Camera-type eye (tissue), 1 donor: ENCODE data around the gene LAT. TPM values are rescaled to one million over a fixed set of nuclear protein-coding genes. Genes with fewer than 3 reads are reported as not detected.

Experiments used
- total RNA-seq: library from RNA; depleted of rRNA; stranded (reverse); fragments of >200 nt; gene quantifications from one replicate; pipeline ENCODE4 v1.2.3, GENCODE V29; 2014

Gene LAT
- total RNA-seq = 2.9 TPM

DNA sequence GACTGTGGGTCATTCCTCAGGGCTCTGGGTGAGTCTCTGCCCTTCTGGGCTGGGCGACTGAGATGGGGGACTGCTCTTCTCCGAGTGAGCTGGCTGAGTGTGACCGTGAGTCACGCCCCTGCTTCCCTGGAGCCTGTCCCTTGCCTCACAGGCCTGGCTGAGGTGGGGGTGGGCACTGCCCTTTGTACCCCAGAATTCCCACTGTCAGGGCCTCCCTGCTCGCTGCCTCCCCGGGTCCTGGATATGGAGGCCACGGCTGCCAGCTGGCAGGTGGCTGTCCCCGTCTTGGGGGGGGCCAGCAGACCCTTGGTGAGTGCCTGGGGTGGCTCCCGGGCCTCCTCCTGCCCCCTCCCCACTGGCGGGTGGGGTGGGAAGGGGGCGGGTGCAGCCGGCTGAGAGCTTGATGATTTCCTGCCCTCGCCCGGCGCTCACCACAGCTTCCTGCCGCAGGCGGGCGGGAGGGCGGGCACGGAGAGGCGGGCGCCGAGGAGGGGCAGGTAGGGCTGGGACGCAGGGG lies at the start of gene LAT:
Gene LAT, plus strand, starts transcription at position 434 of the 517 bp plus-strand sequence. CDS start 366 bp downstream, outside the sequence.

GRCh38 chr16:28950648-28951409 lies 34.0 kb upstream of the LAT start, which contains the start of gene NFATC2IP:
NFATC2IP (plus strand) TSS chr16:28950937; CDS start chr16:28951012, 75 bp downstream.

DNA sequence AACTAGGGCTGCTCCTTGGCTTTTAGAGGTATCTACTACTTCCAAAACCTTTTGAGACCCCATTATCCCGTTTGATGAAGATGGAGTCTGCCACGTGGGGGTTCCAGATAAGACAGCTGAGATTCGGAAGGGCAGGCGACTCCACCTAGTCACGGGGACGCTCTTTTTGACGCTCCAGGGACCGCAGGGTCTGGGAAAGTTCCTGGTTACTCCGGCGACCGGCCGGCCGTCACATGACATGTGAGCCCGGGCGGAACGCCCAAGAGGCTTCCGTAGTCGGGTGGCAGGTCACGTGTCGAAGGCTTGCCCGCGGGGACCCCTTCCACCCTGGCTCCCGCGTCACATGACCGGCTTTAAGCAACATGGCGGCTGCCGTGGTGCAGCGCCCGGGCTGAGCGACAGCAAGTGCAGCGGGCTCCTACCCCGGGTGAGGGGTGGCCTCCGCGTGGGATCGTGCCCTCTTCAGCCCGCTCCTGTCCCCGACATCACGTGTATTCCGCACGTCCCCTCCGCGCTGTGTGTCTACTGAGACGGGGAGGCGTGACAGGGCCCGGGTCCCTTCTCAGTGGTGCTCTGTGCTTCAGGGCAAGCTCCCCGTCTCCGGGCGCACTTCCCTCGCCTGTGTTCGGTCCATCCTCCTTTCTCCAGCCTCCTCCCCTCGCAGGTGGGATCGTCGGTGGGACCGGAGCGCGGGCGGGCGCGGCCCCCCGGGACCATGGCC lies 10.3 kb upstream of the LAT start, which contains the start of gene SPNS1:
Gene SPNS1, plus strand, starts transcription at position 342 of the 721 bp plus-strand sequence. Its CDS starts 374 bp downstream, at position 716.

Other genes with a start within 250 kb of the LAT start
- gene NPIPB9, start 233.3 kb upstream of the LAT start, total RNA-seq = 3.5 TPM
- gene ATXN2L, start 162.1 kb upstream of the LAT start, total RNA-seq = 75.3 TPM
- 57.1 TPM for gene TUFM, start 138.7 kb upstream of the LAT start, total RNA-seq
- 35.5 TPM for gene SH2B1, start 121.2 kb upstream of the LAT start, total RNA-seq
- gene ATP2A1, start 106.6 kb upstream of the LAT start, total RNA-seq = 46.8 TPM
- gene RABEP2, start 59.8 kb upstream of the LAT start, total RNA-seq = 41.0 TPM
- gene CD19, start 53.1 kb upstream of the LAT start, total RNA-seq = 0.88 TPM
- 35.8 TPM for gene NFATC2IP, start 34.1 kb upstream of the LAT start, total RNA-seq
- gene SPNS1, start 10.3 kb upstream of the LAT start, total RNA-seq = 25.1 TPM